ENCODE data around the gene DDX6.

GRCh38 chr11:118797510-118797909, 6.5 kb upstream of the DDX6 start:
- no peak for TF ChIP-seq CTCF (conservative IDR thresholded peaks at IDR 0.05; ENCODE audit: low read depth, low read length)
- TF ChIP-seq EZH2phosphoT487 (IDR thresholded peaks at IDR 0.05; ENCODE audit: borderline replicate concordance, low read length): no peak
